Activated CD8-positive, alpha-beta memory T cell treated with anti-CD3 and anti-CD28 coated beads for 48 hours (primary cell): ENCODE measurements around the gene GRM2.

Source experiments
- DNase-seq, 3 experiments: peaks; one replicate each; pipeline ENCODE4 v3.0.0-alpha.2; 2020; ENCODE audit warnings: low read depth in 2 of 3, low spot score in 2 of 3

Gene GRM2

GRCh38 chr3:51706788-51707731 is at the start of gene GRM2:
GRM2 (plus strand) TSS chr3:51707068; CDS start chr3:51708984, 1,916 bp downstream.
- no peak for DNase-seq

- no peak for DNase-seq
Measured at GRCh38 chr3:51657234-51657633, 49.6 kb upstream of the GRM2 start.

GRCh38 chr3:51659942-51660341 is 46.9 kb upstream of the GRM2 start:
- no peak for DNase-seq

- DNase-seq, result no peak
Measured at GRCh38 chr3:51662456-51662855, 44.4 kb upstream of the GRM2 start.

- DNase-seq, result no peak
Measured at GRCh38 chr3:51668756-51669155, 38.1 kb upstream of the GRM2 start.

GRCh38 chr3:51669241-51670052 is 37.4 kb upstream of the GRM2 start:
- DNase-seq, result peak; percentile 66 to 68 (median 66)

- no peak for DNase-seq
Measured at GRCh38 chr3:51670053-51670822, 36.6 kb upstream of the GRM2 start.

- peak; percentile 60 to 83 (median 73) for DNase-seq
Measured at GRCh38 chr3:51670823-51671733, 35.8 kb upstream of the GRM2 start, which contains the start of gene TEX264. TEX264 (plus strand) TSS chr3:51671252; CDS start chr3:51674305, 3,053 bp downstream.

- DNase-seq, result peak in 2 of 3 experiments; percentile 36 to 52
Measured at GRCh38 chr3:51671734-51672475, 35.0 kb upstream of the GRM2 start.

- DNase-seq, result no peak
Measured at GRCh38 chr3:51673181-51673801, 33.6 kb upstream of the GRM2 start.

- DNase-seq, result no peak
Measured at GRCh38 chr3:51673802-51674654, 32.8 kb upstream of the GRM2 start.

GRCh38 chr3:51675201-51675611 is 31.7 kb upstream of the GRM2 start:
- no peak for DNase-seq

GRCh38 chr3:51676102-51676640 is 30.7 kb upstream of the GRM2 start:
- DNase-seq, result no peak

GRCh38 chr3:51677358-51677757 is 29.5 kb upstream of the GRM2 start:
- DNase-seq, result no peak

GRCh38 chr3:51678186-51678585 is 28.7 kb upstream of the GRM2 start:
- DNase-seq, result no peak

GRCh38 chr3:51678641-51679040 is 28.2 kb upstream of the GRM2 start:
- no peak for DNase-seq

GRCh38 chr3:51679318-51679717 is 27.6 kb upstream of the GRM2 start:
- no peak for DNase-seq

GRCh38 chr3:51679777-51680176 is 27.1 kb upstream of the GRM2 start:
- no peak for DNase-seq
